ENCODE results near the gene TOX4.

DNA sequence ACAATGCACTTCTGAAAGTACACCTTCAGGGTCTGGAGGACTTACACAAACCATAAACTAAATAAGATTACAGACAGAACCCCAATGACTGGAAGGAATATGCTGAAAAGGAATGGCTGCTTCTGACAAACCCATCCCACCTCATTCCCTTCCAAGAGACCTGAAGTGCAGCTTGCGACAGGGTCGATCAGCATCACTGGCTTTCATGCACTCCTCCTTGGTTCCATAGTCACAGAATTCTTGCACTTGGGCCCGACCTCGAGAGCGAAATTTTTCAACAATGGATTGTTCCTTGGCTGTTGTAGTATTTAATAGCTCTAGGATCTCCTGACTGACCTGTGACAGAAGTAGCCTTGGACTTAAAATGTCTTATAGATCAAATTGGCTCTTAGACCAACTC is 24.6 kb downstream of the TOX4 start:
- TF ChIP-seq, protein P1, sequence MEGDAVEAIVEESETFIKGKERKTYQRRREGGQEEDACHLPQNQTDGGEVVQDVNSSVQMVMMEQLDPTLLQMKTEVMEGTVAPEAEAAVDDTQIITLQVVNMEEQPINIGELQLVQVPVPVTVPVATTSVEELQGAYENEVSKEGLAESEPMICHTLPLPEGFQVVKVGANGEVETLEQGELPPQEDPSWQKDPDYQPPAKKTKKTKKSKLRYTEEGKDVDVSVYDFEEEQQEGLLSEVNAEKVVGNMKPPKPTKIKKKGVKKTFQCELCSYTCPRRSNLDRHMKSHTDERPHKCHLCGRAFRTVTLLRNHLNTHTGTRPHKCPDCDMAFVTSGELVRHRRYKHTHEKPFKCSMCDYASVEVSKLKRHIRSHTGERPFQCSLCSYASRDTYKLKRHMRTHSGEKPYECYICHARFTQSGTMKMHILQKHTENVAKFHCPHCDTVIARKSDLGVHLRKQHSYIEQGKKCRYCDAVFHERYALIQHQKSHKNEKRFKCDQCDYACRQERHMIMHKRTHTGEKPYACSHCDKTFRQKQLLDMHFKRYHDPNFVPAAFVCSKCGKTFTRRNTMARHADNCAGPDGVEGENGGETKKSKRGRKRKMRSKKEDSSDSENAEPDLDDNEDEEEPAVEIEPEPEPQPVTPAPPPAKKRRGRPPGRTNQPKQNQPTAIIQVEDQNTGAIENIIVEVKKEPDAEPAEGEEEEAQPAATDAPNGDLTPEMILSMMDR (IDR thresholded peaks at IDR 0.05), result no peak
- no peak for TF ChIP-seq POLR2AphosphoS5 (IDR thresholded peaks at IDR 0.05)

All from breast epithelium (tissue), 3 donors.